A549 (cell line): ENCODE measurements around the gene CD68. TPM values are rescaled to one million over a fixed set of nuclear protein-coding genes. Genes with fewer than 3 reads are reported as not detected.

ENCODE experiments used
- ATOH8 ChIP-seq: fragments of 250-450 bp; sonication (Bioruptor Pico); IDR thresholded peaks from 2 replicates; pipeline ENCODE4 v1.5.0; 2020; ENCODE audit warnings: low read depth, mild to moderate bottlenecking, moderate library complexity
- BHLHE40 ChIP-seq: IDR thresholded peaks from 2 replicates; pipeline ENCODE4 v1.6.1; 2012; ENCODE audit warnings: low read depth, low read length, inconsistent platforms
- CBX8 ChIP-seq: fragments of 200-600 bp; sonication (generic); IDR thresholded peaks from 2 replicates; pipeline ENCODE4 v1.6.1; 2016
- CEBPB ChIP-seq, 2 experiments: fragments of >200 bp in 1 of 2; sonication (Bioruptor Twin) in 1 of 2; formaldehyde crosslinking in 1 of 2; IDR thresholded peaks; 2 replicates each; pipeline ENCODE4 v1.6.1; 2012 to 2016
- EHF ChIP-seq: fragments of 250-450 bp; sonication (Bioruptor Pico); IDR thresholded peaks from 2 replicates; pipeline ENCODE4 v1.5.0; 2020; ENCODE audit warnings: mild to moderate bottlenecking
- ESRRA ChIP-seq: fragments of 150-350 bp; IDR thresholded peaks from 2 replicates; pipeline ENCODE4 v1.6.1; 2014; ENCODE audit warnings: mild to moderate bottlenecking, low read length, borderline replicate concordance
- FOSB ChIP-seq: fragments of 250-450 bp; sonication (Bioruptor Pico); IDR thresholded peaks from 2 replicates; pipeline ENCODE4 v1.5.0; 2020; ENCODE audit warnings: mild to moderate bottlenecking, moderate library complexity
- FOSL2 ChIP-seq, 2 experiments: fragments of 450-650 bp in 1 of 2; fragments of >200 bp in 1 of 2; sonication (Bioruptor Twin) in 1 of 2; formaldehyde crosslinking; IDR thresholded peaks; 2 replicates each; pipeline versions ENCODE4 v1.5.0 to v1.6.1; 2016 to 2020; ENCODE audit warnings: mild to moderate bottlenecking in 1 of 2, moderate library complexity in 1 of 2
- FOXS1 ChIP-seq: fragments of 250-450 bp; sonication (Bioruptor Pico); IDR thresholded peaks from 2 replicates; pipeline ENCODE4 v1.5.0; 2020; ENCODE audit warnings: mild to moderate bottlenecking, moderate library complexity
- HDAC2 ChIP-seq: fragments of 200-600 bp; sonication (generic); IDR thresholded peaks from 2 replicates; pipeline ENCODE4 v1.6.1; 2016
- HES2 ChIP-seq: fragments of >200 bp; sonication (Bioruptor Twin); formaldehyde crosslinking; IDR thresholded peaks from 2 replicates; pipeline ENCODE4 v1.6.1; 2016
- HEYL ChIP-seq: fragments of 250-450 bp; sonication (Bioruptor Pico); IDR thresholded peaks from 2 replicates; pipeline ENCODE4 v1.8.0; 2021; ENCODE audit warnings: mild to moderate bottlenecking, moderate library complexity
- HMGXB4 ChIP-seq: fragments of 250-450 bp; sonication (Bioruptor Pico); IDR thresholded peaks from 2 replicates; pipeline ENCODE4 v1.5.0; 2021; ENCODE audit warnings: mild to moderate bottlenecking, moderate library complexity, borderline replicate concordance
- HOXB13 ChIP-seq: fragments of 250-450 bp; sonication (Bioruptor Pico); IDR thresholded peaks from 2 replicates; pipeline ENCODE4 v1.5.0; 2020; ENCODE audit warnings: low read depth, mild to moderate bottlenecking, moderate library complexity
- HOXB5 ChIP-seq: fragments of 250-450 bp; sonication (Bioruptor Pico); IDR thresholded peaks from 2 replicates; pipeline ENCODE4 v1.5.0; 2020; ENCODE audit warnings: mild to moderate bottlenecking, moderate library complexity
- JUN ChIP-seq, 2 experiments: fragments of >200 bp; sonication (Bioruptor Twin); formaldehyde crosslinking; IDR thresholded peaks; 2 replicates in 1 of 2; 3 replicates in 1 of 2; pipeline ENCODE4 v1.6.1; 2016 to 2017
- KDM5A ChIP-seq: fragments of 200-600 bp; sonication (generic); IDR thresholded peaks from 2 replicates; pipeline ENCODE4 v1.6.1; 2016; ENCODE audit warnings: antibody characterized with exemption, mild to moderate bottlenecking
- MYC ChIP-seq: IDR thresholded peaks from 2 replicates; pipeline ENCODE4 v1.6.1; 2012; ENCODE audit warnings: mild to moderate bottlenecking, inconsistent platforms, low read length, improper control_type of control experiment, borderline replicate concordance
- POLR2A ChIP-seq: IDR thresholded peaks from 2 replicates; pipeline ENCODE4 v1.6.1; 2012; ENCODE audit warnings: mild to moderate bottlenecking, low read length
- RARB ChIP-seq: fragments of 250-450 bp; sonication (Bioruptor Pico); IDR thresholded peaks from 2 replicates; pipeline ENCODE4 v1.8.0; 2021; ENCODE audit warnings: mild to moderate bottlenecking, moderate library complexity
- REST ChIP-seq: fragments of 200-600 bp; sonication (generic); IDR thresholded peaks from 2 replicates; pipeline ENCODE4 v1.6.1; 2016; ENCODE audit warnings: antibody characterized with exemption, mild to moderate bottlenecking, moderate library complexity
- SMC3 ChIP-seq: fragments of >200 bp; sonication (Bioruptor Twin); formaldehyde crosslinking; IDR thresholded peaks from 3 replicates; pipeline ENCODE4 v1.6.1; 2018; ENCODE audit warnings: inconsistent platforms
- TFCP2L1 ChIP-seq: fragments of 250-450 bp; sonication (Bioruptor Pico); IDR thresholded peaks from 2 replicates; pipeline ENCODE4 v1.5.0; 2021; ENCODE audit warnings: mild to moderate bottlenecking
- TP53 ChIP-seq: fragments of 250-450 bp; sonication (Bioruptor Pico); IDR thresholded peaks from 2 replicates; pipeline ENCODE4 v1.5.0; 2021; ENCODE audit warnings: mild to moderate bottlenecking, moderate library complexity
- ZNF302 ChIP-seq: fragments of 250-450 bp; sonication (Bioruptor Pico); IDR thresholded peaks from 2 replicates; pipeline ENCODE4 v1.9.0; 2021; ENCODE audit warnings: inconsistent platforms, mild to moderate bottlenecking, moderate library complexity
- ZSCAN20 ChIP-seq: fragments of 250-450 bp; sonication (Bioruptor Pico); IDR thresholded peaks from 2 replicates; pipeline ENCODE4 v1.8.0; 2022; ENCODE audit warnings: mild to moderate bottlenecking, moderate library complexity
- polyA plus RNA-seq, 4 experiments: library from polyadenylated mRNA; depleted of rRNA in 3 of 4; stranded (reverse); fragments of >200 nt; fragmentation: RNase III in 1 of 4; extraction: RNeasy Plus Mini Kit Qiagen cat#74134 plus additional on column Dnase treatment in 1 of 4; gene quantifications; 2 replicates in 3 of 4; 3 replicates in 1 of 4; pipeline ENCODE4 v1.2.3, GENCODE V29; 2011 to 2017

CD68 gene
- polyA plus RNA-seq, 2 of the 4 experiments (the other 2 are of a cell fraction): 9.8 to 17.7 TPM

- peak; percentile 75; the same call in 1 of the 2 replicates for TF ChIP-seq HEYL (CRISPR knock-in tag)
- 0 out of 2 replicates have a peak, but pooled peaks have one; percentile 78 for TF ChIP-seq FOSB (CRISPR knock-in tag)
- no peak for TF ChIP-seq CBX8
- no peak for TF ChIP-seq HES2
- TF ChIP-seq JUN (IDR thresholded peaks at IDR 0.05): peak; percentile 95 to 97
- peak; percentile 95 for TF ChIP-seq HOXB5 (CRISPR knock-in tag)
- TF ChIP-seq ZSCAN20 (CRISPR knock-in tag): peak; percentile 91
- TF ChIP-seq REST: no peak; the same call in 1 of the 2 replicates
- TF ChIP-seq MYC: peak; percentile 85
- TF ChIP-seq BHLHE40: peak; percentile 2; the same call in 1 of the 2 replicates
- TF ChIP-seq HOXB13: peak; percentile 99
- peak; percentile 86 for TF ChIP-seq ZNF302
- peak; percentile 74 for TF ChIP-seq POLR2A
- TF ChIP-seq ATOH8 (CRISPR knock-in tag): peak; percentile 97
- TF ChIP-seq HMGXB4 (CRISPR knock-in tag): peak; percentile 92; the same call in 1 of the 2 replicates
- TF ChIP-seq FOSL2 (IDR thresholded peaks at IDR 0.05): no peak
- no peak for TF ChIP-seq FOSL2 (CRISPR knock-in tag; IDR thresholded peaks at IDR 0.05)
- TF ChIP-seq SMC3: no peak
- TF ChIP-seq KDM5A: peak; percentile 78
- peak; percentile 79; the same call in 1 of the 2 replicates for TF ChIP-seq HDAC2
- TF ChIP-seq CEBPB (IDR thresholded peaks at IDR 0.05): no peak; a peak in 1 of 4 replicates
- no peak for TF ChIP-seq ESRRA
- TF ChIP-seq TFCP2L1 (CRISPR knock-in tag): peak; percentile 69; the same call in 1 of the 2 replicates
- TF ChIP-seq RARB (CRISPR knock-in tag): peak; percentile 82; the same call in 1 of the 2 replicates
- peak; percentile 97 for TF ChIP-seq EHF (CRISPR knock-in tag)
- peak; percentile 86 for TF ChIP-seq FOXS1 (CRISPR knock-in tag)
- TF ChIP-seq TP53 (CRISPR knock-in tag): peak; percentile 97
Observed at GRCh38 chr17:7583253-7584109, 4.0 kb downstream of the CD68 start, which contains the start of gene MPDU1 (continued).
